Measurements from ENCODE around the gene NTM. TPM values are rescaled to one million over a fixed set of nuclear protein-coding genes. Genes with fewer than 3 reads are reported as not detected.

The NTM gene
- total RNA-seq, 1 donor from 2014 or later = 82.7 TPM

DNA sequence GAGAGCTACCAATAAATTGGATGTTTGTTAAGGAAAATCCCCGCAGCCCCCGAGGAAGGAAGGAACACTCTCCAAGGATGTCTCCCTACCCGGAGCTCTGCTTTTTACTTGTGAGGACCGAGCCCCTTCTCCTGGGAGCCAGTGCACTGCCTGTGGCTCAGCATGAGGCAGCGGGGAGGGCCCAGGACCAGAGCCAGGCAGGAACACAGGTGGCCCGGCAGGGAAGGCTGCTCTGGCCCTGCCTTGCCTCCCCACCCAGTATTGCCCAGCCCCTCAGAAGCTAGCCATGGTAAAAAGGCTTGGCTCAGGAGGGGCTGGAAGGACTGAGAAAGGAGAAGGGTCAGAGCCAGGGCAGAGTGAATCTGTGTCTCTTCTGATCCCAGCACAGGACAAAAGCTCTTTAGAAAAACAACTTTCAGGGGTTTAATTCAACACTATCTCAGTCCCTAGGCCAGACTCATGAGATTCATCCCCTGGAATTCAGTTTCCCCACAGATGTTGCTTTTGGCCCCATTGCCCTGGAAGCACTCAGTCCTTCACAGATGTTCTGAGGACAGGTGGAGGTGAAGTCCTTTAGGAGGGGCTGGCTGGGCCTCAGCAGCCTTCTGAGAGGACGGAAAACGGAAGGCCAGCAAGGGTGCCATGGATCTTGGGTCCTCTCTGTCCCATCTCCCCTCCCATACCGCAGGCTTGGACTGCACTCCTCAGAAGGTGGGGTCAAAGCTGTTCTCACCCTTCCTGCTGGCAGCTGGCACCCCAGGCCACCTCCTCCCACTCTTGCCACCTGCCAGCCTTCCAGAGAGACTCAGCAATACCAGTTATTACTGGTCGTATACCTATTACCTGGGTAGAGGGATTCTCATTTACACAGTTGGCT lies 318.9 kb downstream of the NTM start:
- H3K27ac Mint-ChIP-seq (ENCODE audit: unreplicated experiment) = no peak overlapping the region
- no peaks in the 10 kb centered on the region for H3K36me3 Mint-ChIP-seq (ENCODE audit: unreplicated experiment)

DNA sequence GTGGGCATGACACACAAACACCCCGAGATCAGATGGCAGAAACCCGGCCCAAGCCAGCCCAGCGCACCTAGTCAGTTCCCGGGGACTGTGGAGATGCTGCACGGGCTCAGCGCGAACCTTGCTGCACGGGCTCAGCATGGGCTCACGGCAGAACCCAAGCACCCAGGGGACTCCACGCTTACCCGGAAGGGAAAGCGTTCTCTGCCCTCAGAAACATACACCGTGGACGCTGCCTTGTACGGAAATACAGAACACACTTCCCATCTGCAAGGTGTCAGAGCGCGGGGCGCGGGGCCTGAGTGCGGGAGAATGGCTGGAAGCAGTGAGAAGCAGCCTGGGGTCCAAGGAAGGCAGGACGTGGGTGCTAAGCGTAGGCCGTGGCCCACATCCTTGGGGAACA lies 319.9 kb downstream of the NTM start:
- H3K4me3 Mint-ChIP-seq (ENCODE audit: unreplicated experiment) = no peak overlapping the region
- H3K27me3 Mint-ChIP-seq (ENCODE audit: unreplicated experiment) = peaks cover 11% of the 10 kb centered on the region
- H3K9me3 Mint-ChIP-seq (ENCODE audit: unreplicated experiment) = no peaks in the 10 kb centered on the region
- TF ChIP-seq, protein P1, sequence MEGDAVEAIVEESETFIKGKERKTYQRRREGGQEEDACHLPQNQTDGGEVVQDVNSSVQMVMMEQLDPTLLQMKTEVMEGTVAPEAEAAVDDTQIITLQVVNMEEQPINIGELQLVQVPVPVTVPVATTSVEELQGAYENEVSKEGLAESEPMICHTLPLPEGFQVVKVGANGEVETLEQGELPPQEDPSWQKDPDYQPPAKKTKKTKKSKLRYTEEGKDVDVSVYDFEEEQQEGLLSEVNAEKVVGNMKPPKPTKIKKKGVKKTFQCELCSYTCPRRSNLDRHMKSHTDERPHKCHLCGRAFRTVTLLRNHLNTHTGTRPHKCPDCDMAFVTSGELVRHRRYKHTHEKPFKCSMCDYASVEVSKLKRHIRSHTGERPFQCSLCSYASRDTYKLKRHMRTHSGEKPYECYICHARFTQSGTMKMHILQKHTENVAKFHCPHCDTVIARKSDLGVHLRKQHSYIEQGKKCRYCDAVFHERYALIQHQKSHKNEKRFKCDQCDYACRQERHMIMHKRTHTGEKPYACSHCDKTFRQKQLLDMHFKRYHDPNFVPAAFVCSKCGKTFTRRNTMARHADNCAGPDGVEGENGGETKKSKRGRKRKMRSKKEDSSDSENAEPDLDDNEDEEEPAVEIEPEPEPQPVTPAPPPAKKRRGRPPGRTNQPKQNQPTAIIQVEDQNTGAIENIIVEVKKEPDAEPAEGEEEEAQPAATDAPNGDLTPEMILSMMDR (IDR thresholded peaks at IDR 0.05) = no peak
- no peaks in the 10 kb centered on the region for H3K36me3 Mint-ChIP-seq (ENCODE audit: unreplicated experiment)
- peaks cover 12% of the 10 kb centered on the region for H3K4me1 Mint-ChIP-seq (ENCODE audit: unreplicated experiment)
- DNase-seq (ENCODE audit: extremely low spot score, unreplicated experiment) = peak; percentile 76
- H3K27ac Mint-ChIP-seq (ENCODE audit: unreplicated experiment) = no peak overlapping the region

More for the DNA sequence above, 318.9 kb downstream of the NTM start:
- peak; percentile 27 for DNase-seq (ENCODE audit: extremely low spot score, unreplicated experiment)
- no peak overlapping the region for H3K4me3 Mint-ChIP-seq (ENCODE audit: unreplicated experiment)
- peaks cover 4% of the 10 kb centered on the region for H3K4me1 Mint-ChIP-seq (ENCODE audit: unreplicated experiment)
- H3K27me3 Mint-ChIP-seq (ENCODE audit: unreplicated experiment) = peaks cover 11% of the 10 kb centered on the region
- no peaks in the 10 kb centered on the region for H3K9me3 Mint-ChIP-seq (ENCODE audit: unreplicated experiment)
- TF ChIP-seq, protein P1 (IDR thresholded peaks at IDR 0.05) = no peak

DNA sequence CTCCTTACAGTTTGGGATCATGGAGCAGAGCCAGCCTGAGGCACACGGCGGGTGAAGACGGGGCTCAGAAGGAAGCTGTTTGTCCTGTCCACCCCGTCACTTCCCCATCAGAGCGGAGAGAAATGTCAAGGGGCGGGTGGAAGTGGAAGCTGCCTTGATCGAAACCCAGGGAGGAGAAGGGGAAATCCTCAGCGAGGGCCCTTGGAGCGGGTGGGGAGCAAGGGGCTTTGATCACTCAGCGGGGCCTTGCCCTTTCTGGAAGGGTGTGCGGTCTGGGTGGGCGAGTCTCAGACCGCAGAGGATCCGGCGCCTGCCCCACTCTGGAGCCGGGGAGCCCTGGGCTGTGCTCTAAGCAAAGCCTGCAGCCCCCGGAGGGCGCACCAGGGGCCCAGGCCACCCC lies 320.4 kb downstream of the NTM start:
- Mint-ChIP-seq H3K4me1 (ENCODE audit: unreplicated experiment) (peaks cover 12% of the 10 kb centered on the region), H3K27me3 (ENCODE audit: unreplicated experiment) (peaks cover 11% of the 10 kb centered on the region), H3K36me3 (ENCODE audit: unreplicated experiment) (no peaks in the 10 kb centered on the region), H3K4me3 (ENCODE audit: unreplicated experiment) (no peak overlapping the region), H3K27ac (ENCODE audit: unreplicated experiment) (no peak overlapping the region), H3K9me3 (ENCODE audit: unreplicated experiment) (no peaks in the 10 kb centered on the region)
- peak; percentile 83 for DNase-seq (ENCODE audit: extremely low spot score, unreplicated experiment)
- TF ChIP-seq, protein P1 (IDR thresholded peaks at IDR 0.05) = no peak

DNA sequence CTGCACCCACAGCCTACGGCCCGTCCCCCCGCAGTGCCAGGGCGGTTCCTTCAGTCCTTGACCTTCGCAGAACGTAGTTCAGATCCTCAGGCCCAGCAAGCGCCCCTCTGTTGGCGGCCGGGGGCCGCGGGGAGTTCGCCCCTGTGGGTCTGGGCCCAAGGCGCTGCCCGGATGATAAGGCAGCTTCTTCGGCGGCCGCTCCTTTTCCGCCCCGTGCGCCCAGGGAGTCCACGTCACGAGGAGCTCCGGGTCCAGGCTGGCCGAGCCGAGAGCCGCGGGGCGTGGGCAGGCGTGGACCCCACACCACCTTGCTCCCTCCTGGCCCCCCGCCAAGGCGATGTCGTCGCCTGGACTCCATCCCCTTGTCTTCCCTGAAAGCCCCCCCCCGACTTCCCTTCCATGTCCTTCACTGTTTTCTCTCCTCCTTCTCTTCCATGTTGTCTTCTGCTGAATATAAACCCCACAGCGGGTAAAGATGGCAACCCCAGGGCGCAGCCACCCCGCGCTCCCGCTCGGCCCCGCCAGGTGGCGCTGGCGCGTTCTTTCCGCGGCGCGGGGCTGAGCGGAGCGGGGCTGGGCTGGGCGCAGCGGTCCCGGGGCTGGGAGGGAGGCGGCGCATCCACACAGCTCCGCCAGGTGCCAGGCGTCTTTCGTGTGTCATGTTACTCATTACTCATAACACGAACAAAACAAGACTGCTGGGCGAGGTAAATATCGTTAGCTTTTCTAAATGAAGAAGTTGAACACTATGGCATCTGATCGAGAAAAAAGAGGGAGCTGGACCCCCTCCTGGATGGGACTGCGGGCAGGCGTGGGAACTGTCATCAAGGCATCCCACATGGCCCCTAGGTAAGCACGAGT lies 321.0 kb downstream of the NTM start:
- peaks cover 8% of the 10 kb centered on the region for H3K27me3 Mint-ChIP-seq (ENCODE audit: unreplicated experiment)

More for the DNA sequence above, 321.0 kb downstream of the NTM start:
- no peaks in the 10 kb centered on the region for H3K36me3 Mint-ChIP-seq (ENCODE audit: unreplicated experiment)
- peaks cover 12% of the 10 kb centered on the region for H3K4me1 Mint-ChIP-seq (ENCODE audit: unreplicated experiment)
- H3K27ac Mint-ChIP-seq (ENCODE audit: unreplicated experiment) = no peak overlapping the region
- peak; percentile 86 for DNase-seq (ENCODE audit: extremely low spot score, unreplicated experiment)
- TF ChIP-seq, protein P1 (IDR thresholded peaks at IDR 0.05) = peak; percentile 69
- no peak overlapping the region for H3K4me3 Mint-ChIP-seq (ENCODE audit: unreplicated experiment)
- H3K9me3 Mint-ChIP-seq (ENCODE audit: unreplicated experiment) = no peaks in the 10 kb centered on the region

All from osteocyte (in vitro differentiated cells).